Esophagus muscularis mucosa (tissue), 3 donors: ENCODE measurements around the gene ZNF174.

Experiments
- CTCF ChIP-seq, 3 experiments: fragments of 200-600 bp in 2 of 3; fragments of 450-650 bp in 1 of 3; sonication (generic) in 2 of 3; IDR thresholded peaks; one replicate each; pipeline ENCODE4 v1.5.1; 2017 to 2019; ENCODE audit warnings: antibody characterized with exemption in 3 of 3, mild to moderate bottlenecking in 2 of 3, moderate library complexity in 1 of 3
- POLR2A ChIP-seq: fragments of 450-650 bp; IDR thresholded peaks from one replicate; pipeline ENCODE4 v1.6.1; 2017; ENCODE audit warnings: antibody characterized with exemption, moderate library complexity, mild to moderate bottlenecking, low read depth

GRCh38 chr16:3434373-3434772, 33.4 kb downstream of the ZNF174 start:
- TF ChIP-seq CTCF (IDR thresholded peaks at IDR 0.05) (no peak), POLR2A (no peak)
